ENCODE results near the gene MAN1A2. TPM values are rescaled to one million over a fixed set of nuclear protein-coding genes. Genes with fewer than 3 reads are reported as not detected.
A peak's percentile ranks its signal among the peaks of the same experiment; 100 is the strongest.
"Not testable (repeated sequence)": the region's sequence is repeated elsewhere in the genome, so short reads cannot be mapped to it uniquely, and the experiment has no call there.

MAN1A2 gene
- total RNA-seq: 51.4 and 58.8 TPM in 2 replicates

GRCh38 chr1:117367046-117368025 is at the start of gene MAN1A2:
Gene MAN1A2, plus strand, starts transcription at chr1:117367449. Its CDS starts 735 bp downstream, at chr1:117368184.
- peak; percentile 85 for DNase-seq

GRCh38 chr1:117318011-117318410 is 49.2 kb upstream of the MAN1A2 start:
- no peak for DNase-seq

- no peak for DNase-seq
Measured at GRCh38 chr1:117318426-117318825, 48.8 kb upstream of the MAN1A2 start.

- DNase-seq: no peak
Measured at GRCh38 chr1:117320515-117320914, 46.7 kb upstream of the MAN1A2 start.

- no peak for DNase-seq
Measured at GRCh38 chr1:117321680-117322609, 45.3 kb upstream of the MAN1A2 start.

- no peak for DNase-seq
Measured at GRCh38 chr1:117324357-117324756, 42.9 kb upstream of the MAN1A2 start.

GRCh38 chr1:117326035-117326434 is 41.2 kb upstream of the MAN1A2 start:
- DNase-seq: not testable (repeated sequence)

GRCh38 chr1:117327011-117327410 is 40.2 kb upstream of the MAN1A2 start:
- DNase-seq: no peak

- DNase-seq: no peak
Measured at GRCh38 chr1:117335376-117336086, 31.7 kb upstream of the MAN1A2 start.

- DNase-seq: no peak
Measured at GRCh38 chr1:117336088-117336817, 31.0 kb upstream of the MAN1A2 start.

GRCh38 chr1:117339866-117340700 is 27.2 kb upstream of the MAN1A2 start:
- DNase-seq: peak; percentile 21

- no peak for DNase-seq
Measured at GRCh38 chr1:117341123-117341522, 26.1 kb upstream of the MAN1A2 start.

- DNase-seq: no peak
Measured at GRCh38 chr1:117342397-117342796, 24.9 kb upstream of the MAN1A2 start.

- no peak for DNase-seq
Measured at GRCh38 chr1:117346206-117346928, 20.9 kb upstream of the MAN1A2 start.

- DNase-seq: no peak
Measured at GRCh38 chr1:117347907-117348306, 19.3 kb upstream of the MAN1A2 start.

GRCh38 chr1:117352695-117353094 is 14.6 kb upstream of the MAN1A2 start:
- not testable (repeated sequence) for DNase-seq

- DNase-seq: not testable (repeated sequence)
Measured at GRCh38 chr1:117357833-117358603, 9.2 kb upstream of the MAN1A2 start.

- not testable (repeated sequence) for DNase-seq
Measured at GRCh38 chr1:117358604-117358887, 8.7 kb upstream of the MAN1A2 start.

- no peak for DNase-seq
Measured at GRCh38 chr1:117359561-117360289, 7.5 kb upstream of the MAN1A2 start.
